ENCODE results near the gene GPS2.

GPS2 gene

GRCh38 chr17:7352503-7352889, 37.3 kb upstream of the GPS2 start:
- H3K9me3 ChIP-seq = no peaks in the 10 kb centered on the region
- peaks cover 10% of the 10 kb centered on the region for H3K27me3 ChIP-seq
- H3K4me3 ChIP-seq (ENCODE audit: low read depth in 1 of 2, low read length in 1 of 2) = peak overlapping the region; percentile 47 to 64
- H3K4me1 ChIP-seq (ENCODE audit: control insufficient read depth in 1 of 2, insufficient read depth in 1 of 2, low read depth in 1 of 2, low read length in 1 of 2) = peaks cover 23 to 29% of the 10 kb centered on the region in 2 experiments
- peaks cover 61% of the 10 kb centered on the region for H3K36me3 ChIP-seq
- no peak overlapping the region for H3K27ac ChIP-seq
- no peak for TF ChIP-seq CTCF (IDR thresholded peaks at IDR 0.05)

DNA sequence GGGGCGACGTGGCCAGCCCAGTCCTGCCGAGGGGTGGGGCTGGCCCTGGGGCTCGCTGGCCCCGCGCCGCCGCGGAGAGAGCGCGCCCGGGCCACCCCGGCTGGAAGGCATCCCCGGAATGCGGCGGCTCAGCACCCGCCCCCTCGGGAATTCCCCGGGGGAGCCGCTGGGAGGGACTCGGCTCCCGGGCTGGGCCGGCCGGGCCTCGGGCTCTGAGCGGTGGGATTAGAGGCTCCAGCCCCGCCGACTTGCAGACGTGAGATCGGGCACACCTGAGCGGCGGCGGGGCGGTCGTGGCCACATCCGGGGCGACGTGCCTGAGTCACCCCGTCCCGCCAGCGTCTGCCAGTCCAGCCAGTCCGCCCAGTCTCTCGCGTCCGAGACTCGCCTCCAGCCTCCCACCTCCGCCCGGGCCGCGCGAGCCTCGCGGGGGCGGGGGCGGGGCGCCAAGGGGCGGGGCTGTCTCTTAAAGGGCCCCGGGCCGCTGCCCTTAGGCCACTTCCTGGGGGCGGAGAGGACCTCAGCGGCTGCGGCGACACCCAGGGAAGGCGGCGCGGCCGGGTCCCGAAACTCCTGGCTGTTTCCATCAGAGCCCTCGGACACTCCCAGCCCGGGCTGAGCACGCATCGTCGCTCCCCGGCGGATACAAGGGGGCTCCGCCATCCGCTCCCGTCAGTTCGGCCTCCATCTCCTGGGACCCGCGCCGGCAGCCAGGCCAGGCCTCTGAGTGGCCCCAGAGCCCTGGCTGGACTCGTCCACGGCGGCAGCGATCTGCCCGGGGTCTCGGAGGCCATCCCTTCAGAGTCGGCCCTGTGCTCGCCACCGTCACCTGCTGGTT, 36.7 kb upstream of the GPS2 start, which contains the start of gene KCTD11:
Gene KCTD11 (plus strand): TSS at position 498 of the 838 bp plus-strand sequence.
- Histone ChIP-seq H3K27ac (peak within 1 kb of the TSS; percentile 62), H3K9me3 (no peaks in the 10 kb centered on the region), H3K4me1 (ENCODE audit: control insufficient read depth in 1 of 2, insufficient read depth in 1 of 2, low read depth in 1 of 2, low read length in 1 of 2) (peaks cover 23 to 29% of the 10 kb centered on the region in 2 experiments), H3K36me3 (peaks cover 68% of the 10 kb centered on the region), H3K27me3 (peaks cover 7% of the 10 kb centered on the region), H3K4me3 (ENCODE audit: low read depth in 1 of 2, low read length in 1 of 2) (peak within 1 kb of the TSS; percentile 47 to 64)
- TF ChIP-seq CTCF (IDR thresholded peaks at IDR 0.05) = no peak

DNA sequence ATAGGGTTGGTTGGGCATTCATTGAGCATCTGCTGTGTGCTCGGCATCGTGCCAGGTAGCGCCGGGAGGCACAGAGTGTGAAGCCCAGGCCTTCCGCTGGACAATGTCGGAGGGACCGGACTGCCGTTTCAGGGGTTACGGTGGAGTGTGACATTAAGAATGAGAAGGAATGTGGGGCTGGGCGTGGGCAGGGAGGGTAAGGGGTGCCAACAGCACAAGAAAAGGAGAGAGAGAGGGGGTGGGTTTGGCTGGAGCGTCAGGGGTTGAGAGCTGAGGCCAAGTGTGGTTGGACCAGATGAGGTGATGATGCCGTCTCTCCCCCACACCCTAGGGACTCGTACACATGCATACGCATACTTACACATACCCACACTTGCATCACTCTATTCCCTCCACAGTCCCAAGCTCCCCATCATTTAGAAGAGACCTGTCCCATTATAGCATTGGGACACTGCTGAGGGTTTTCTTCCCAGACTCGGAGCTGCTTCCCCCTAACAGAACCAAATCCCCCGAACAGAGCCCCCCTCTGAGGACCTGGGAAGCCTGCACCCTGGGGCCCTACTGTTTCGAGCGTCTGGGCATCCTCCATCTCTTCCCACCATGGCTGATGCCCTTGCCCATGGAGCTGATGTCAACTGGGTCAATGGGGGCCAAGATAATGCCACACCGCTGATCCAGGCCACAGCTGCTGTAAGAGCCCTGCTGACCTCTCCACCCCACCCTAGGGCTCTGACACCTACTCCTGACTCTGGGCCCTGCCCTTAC, 33.5 kb upstream of the GPS2 start:
- TF ChIP-seq CTCF (IDR thresholded peaks at IDR 0.05) = no peak
- no peak overlapping the region for H3K27ac ChIP-seq

DNA sequence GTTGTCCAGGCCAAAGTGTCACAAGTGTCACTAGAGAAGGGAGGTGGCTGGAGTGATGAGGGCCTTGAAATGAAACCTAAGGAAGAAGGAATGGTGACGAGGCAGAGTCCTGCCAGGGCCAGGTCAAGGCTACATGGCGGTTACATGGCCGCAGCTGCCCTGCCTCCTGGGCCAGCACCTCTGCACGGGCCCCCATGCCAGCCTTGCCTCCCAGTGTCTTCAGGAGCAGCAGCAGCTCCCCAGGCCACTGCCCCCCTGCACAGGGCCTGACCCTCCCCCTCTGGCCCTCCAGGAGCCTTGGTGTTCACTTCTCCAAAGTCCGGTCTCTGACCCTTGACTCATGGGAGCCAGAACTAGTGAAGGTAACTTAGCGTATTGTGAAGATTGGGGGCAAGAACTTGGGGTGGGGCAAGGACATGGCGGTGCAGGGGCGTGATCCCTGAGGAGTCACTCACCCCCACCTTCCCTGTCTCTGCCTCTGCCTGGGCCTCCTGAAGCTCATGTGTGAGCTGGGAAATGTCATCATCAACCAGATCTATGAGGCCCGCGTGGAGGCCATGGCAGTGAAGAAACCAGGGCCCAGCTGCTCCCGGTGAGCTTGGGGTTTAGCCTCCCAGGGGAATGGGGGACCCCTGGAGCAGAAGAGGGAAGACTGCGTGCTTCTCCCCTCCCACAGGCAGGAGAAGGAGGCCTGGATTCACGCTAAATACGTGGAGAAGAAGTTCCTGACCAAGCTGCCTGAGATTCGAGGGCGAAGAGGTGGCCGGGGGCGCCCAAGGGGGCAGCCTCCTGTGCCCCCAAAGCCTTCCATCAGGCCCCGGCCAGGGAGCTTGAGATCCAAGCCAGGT, 32.7 kb upstream of the GPS2 start:
- Histone ChIP-seq H3K36me3 (peaks cover 98% of the 10 kb centered on the region), H3K4me3 (ENCODE audit: low read depth in 1 of 2, low read length in 1 of 2) (no peak overlapping the region), H3K9me3 (peaks cover 5% of the 10 kb centered on the region), H3K27ac (no peak overlapping the region), H3K27me3 (no peaks in the 10 kb centered on the region), H3K4me1 (ENCODE audit: control insufficient read depth in 1 of 2, insufficient read depth in 1 of 2, low read depth in 1 of 2, low read length in 1 of 2) (peaks cover 21 to 22% of the 10 kb centered on the region in 2 experiments)
- TF ChIP-seq CTCF (IDR thresholded peaks at IDR 0.05) = no peak

More for the DNA sequence above, 33.5 kb upstream of the GPS2 start:
- peaks cover 21 to 22% of the 10 kb centered on the region in 2 experiments for H3K4me1 ChIP-seq (ENCODE audit: control insufficient read depth in 1 of 2, insufficient read depth in 1 of 2, low read depth in 1 of 2, low read length in 1 of 2)
- peaks cover 98% of the 10 kb centered on the region for H3K36me3 ChIP-seq
- H3K4me3 ChIP-seq (ENCODE audit: low read depth in 1 of 2, low read length in 1 of 2) = no peak overlapping the region
- H3K9me3 ChIP-seq = peaks cover 5% of the 10 kb centered on the region
- H3K27me3 ChIP-seq = no peaks in the 10 kb centered on the region

Data from neutrophil (primary cell).